ENCODE data around the gene ARHGEF7.

Gene ARHGEF7

GRCh38 chr13:111303559-111303958, 188.4 kb downstream of the ARHGEF7 start:
- no peak for TF ChIP-seq CTCF (IDR thresholded peaks at IDR 0.05; ENCODE audit: extremely low read depth, missing control alignments)
- no peak for DNase-seq (ENCODE audit: low spot score)

- DNase-seq (ENCODE audit: low spot score), result no peak
- TF ChIP-seq CTCF (IDR thresholded peaks at IDR 0.05; ENCODE audit: extremely low read depth, missing control alignments), result no peak
Observed at GRCh38 chr13:111304041-111304544, 189.0 kb downstream of the ARHGEF7 start.

- no peak for TF ChIP-seq CTCF (IDR thresholded peaks at IDR 0.05; ENCODE audit: extremely low read depth, missing control alignments)
Observed at GRCh38 chr13:111304603-111305289, 189.6 kb downstream of the ARHGEF7 start.

GRCh38 chr13:111312944-111313590, 198.0 kb downstream of the ARHGEF7 start:
- no peak for DNase-seq (ENCODE audit: low spot score)
- no peak for TF ChIP-seq CTCF (IDR thresholded peaks at IDR 0.05; ENCODE audit: extremely low read depth, missing control alignments)

More at GRCh38 chr13:111304603-111305289, 189.6 kb downstream of the ARHGEF7 start:
- DNase-seq (ENCODE audit: low spot score), result no peak

- TF ChIP-seq CTCF (IDR thresholded peaks at IDR 0.05; ENCODE audit: extremely low read depth, missing control alignments), result no peak
- no peak for DNase-seq (ENCODE audit: low spot score)
Observed at GRCh38 chr13:111313911-111314425, 198.9 kb downstream of the ARHGEF7 start.

- no peak for DNase-seq (ENCODE audit: low spot score)
- TF ChIP-seq CTCF (IDR thresholded peaks at IDR 0.05; ENCODE audit: extremely low read depth, missing control alignments), result no peak
Observed at GRCh38 chr13:111314852-111315251, 199.7 kb downstream of the ARHGEF7 start.

- no peak for DNase-seq (ENCODE audit: low spot score)
- no peak for TF ChIP-seq CTCF (IDR thresholded peaks at IDR 0.05; ENCODE audit: extremely low read depth, missing control alignments)
Observed at GRCh38 chr13:111315347-111315995, 200.4 kb downstream of the ARHGEF7 start.
